Activated CD8-positive, alpha-beta memory T cell treated with anti-CD3 and anti-CD28 coated beads, Interleukin-2, amount 10 ng/mL, durations not matched to agents 7 days and 5 days (primary cell): Measurements from ENCODE around the gene TOP1. TPM values are rescaled to one million over a fixed set of nuclear protein-coding genes. Genes with fewer than 3 reads are reported as not detected.

ENCODE experiments used
- ATAC-seq: fragments of 150-1000 bp; cut with Tn5 transposase; one replicate; pipeline ENCODE4 v1.10.0; 2021; ENCODE audit warnings: moderate library complexity
- CTCF ChIA-PET: fragments of 350-600 bp; sonication (Branson Sonifier 250); formaldehyde crosslinking; loops from one replicate; lab custom pipeline; 2021; ENCODE audit warnings: antibody characterized with exemption; lab: Charles Lee
- DNase-seq: peaks from one replicate; pipeline ENCODE4 v3.0.0-alpha.2; 2020
- H3K27ac Mint-ChIP-seq: one replicate; pipeline ENCODE4 v1.8.0; 2021; ENCODE audit warnings: mild to moderate bottlenecking, mixed read lengths
- H3K27me3 Mint-ChIP-seq: one replicate; pipeline ENCODE4 v1.8.0; 2021; ENCODE audit warnings: mixed read lengths
- H3K36me3 Mint-ChIP-seq: one replicate; pipeline ENCODE4 v1.8.0; 2021; ENCODE audit warnings: mild to moderate bottlenecking, mixed read lengths
- H3K4me1 Mint-ChIP-seq: one replicate; pipeline ENCODE4 v1.8.0; 2021; ENCODE audit warnings: mixed read lengths
- H3K4me3 Mint-ChIP-seq: one replicate; pipeline ENCODE4 v1.8.0; 2021; ENCODE audit warnings: mild to moderate bottlenecking, moderate library complexity, mixed read lengths
- H3K9me3 Mint-ChIP-seq: one replicate; pipeline ENCODE4 v1.8.0; 2022; ENCODE audit warnings: low read depth, mixed read lengths
- total RNA-seq, 2 experiments: library from RNA; stranded (reverse); gene quantifications; one replicate each; pipeline ENCODE4 v1.2.3, GENCODE V29; 2021

Gene TOP1
- 10 to 100 TPM; 73.1 to 89.0 TPM for total RNA-seq

GRCh38 chr20:41028359-41029149 lies at the start of gene TOP1:
TOP1 (plus strand) TSS chr20:41028822; CDS start chr20:41029068, 246 bp downstream.
- Mint-ChIP-seq H3K27me3 (peaks cover 2% of the 10 kb centered on the region), H3K27ac (peak within 1 kb of the TSS; percentile 93), H3K36me3 (peaks cover 33% of the 10 kb centered on the region), H3K4me3 (peak within 1 kb of the TSS; percentile 85), H3K9me3 (no peaks in the 10 kb centered on the region), H3K4me1 (peaks cover 46% of the 10 kb centered on the region)
- ATAC-seq (peak; percentile 97), DNase-seq (peak; percentile 100)
- CTCF ChIA-PET: interaction anchor here (0.7 to 1.7 kb wide), 6 partner anchors 16 to 107 kb away, joined by 3 to 11 read pairs (median 4); no protein-coding TSS in a partner anchor

GRCh38 chr20:40979247-40979646 lies 49.4 kb upstream of the TOP1 start:
- CTCF ChIA-PET: interaction anchor here (1.2 to 2.1 kb wide), 3 partner anchors 10 to 116 kb away, joined by 3 to 7 read pairs (median 4); no protein-coding TSS in a partner anchor

GRCh38 chr20:40980106-40980827 lies 48.4 kb upstream of the TOP1 start:
- peak; percentile 34 for DNase-seq
- no peak overlapping the region for H3K27ac Mint-ChIP-seq
- CTCF ChIA-PET: interaction anchor here (1.2 to 2.1 kb wide), 4 partner anchors 11 to 115 kb away, joined by 3 to 7 read pairs (median 4); no protein-coding TSS in a partner anchor
- H3K4me1 Mint-ChIP-seq: peaks cover 5% of the 10 kb centered on the region
- peaks cover 25% of the 10 kb centered on the region for H3K27me3 Mint-ChIP-seq
- no peak overlapping the region for H3K4me3 Mint-ChIP-seq
- peaks cover 15% of the 10 kb centered on the region for H3K9me3 Mint-ChIP-seq
- H3K36me3 Mint-ChIP-seq: peaks cover 10% of the 10 kb centered on the region
- no peak for ATAC-seq

More at GRCh38 chr20:40979247-40979646, 49.4 kb upstream of the TOP1 start:
- DNase-seq (no peak), ATAC-seq (no peak)
- H3K4me1 Mint-ChIP-seq: peaks cover 5% of the 10 kb centered on the region
- peaks cover 15% of the 10 kb centered on the region for H3K9me3 Mint-ChIP-seq
- H3K27me3 Mint-ChIP-seq: peaks cover 34% of the 10 kb centered on the region
- H3K36me3 Mint-ChIP-seq: peaks cover 10% of the 10 kb centered on the region
- H3K27ac Mint-ChIP-seq: no peak overlapping the region
- no peak overlapping the region for H3K4me3 Mint-ChIP-seq

- Mint-ChIP-seq H3K9me3 (peaks cover 15% of the 10 kb centered on the region), H3K27ac (no peak overlapping the region), H3K4me3 (no peak overlapping the region), H3K27me3 (peaks cover 19% of the 10 kb centered on the region), H3K4me1 (peaks cover 5% of the 10 kb centered on the region), H3K36me3 (peaks cover 12% of the 10 kb centered on the region)
- DNase-seq (peak; percentile 26), ATAC-seq (no peak)
- CTCF ChIA-PET: interaction anchor here (1.2 to 2.1 kb wide), 3 partner anchors 11 to 18 kb away, joined by 3 to 7 read pairs (median 4); no protein-coding TSS in a partner anchor
These were observed 47.8 kb upstream of the TOP1 start for GRCh38 chr20:40980828-40981310.

GRCh38 chr20:40982415-40983145 lies 46.0 kb upstream of the TOP1 start:
- peak; percentile 39 for DNase-seq
- Mint-ChIP-seq H3K4me3 (no peak overlapping the region), H3K36me3 (peaks cover 8% of the 10 kb centered on the region), H3K27me3 (peaks cover 9% of the 10 kb centered on the region), H3K4me1 (peaks cover 21% of the 10 kb centered on the region), H3K9me3 (peaks cover 5% of the 10 kb centered on the region), H3K27ac (no peak overlapping the region)
- ATAC-seq: no peak
- CTCF ChIA-PET: interaction anchor here (1.2 to 1.7 kb wide), 3 partner anchors 14 to 112 kb away, joined by 3 to 9 read pairs (median 4); no protein-coding TSS in a partner anchor

- Mint-ChIP-seq H3K4me3 (no peak overlapping the region), H3K27me3 (no peaks in the 10 kb centered on the region), H3K9me3 (no peaks in the 10 kb centered on the region), H3K27ac (no peak overlapping the region), H3K36me3 (peaks cover 4% of the 10 kb centered on the region), H3K4me1 (peaks cover 29% of the 10 kb centered on the region)
- ATAC-seq: no peak
- CTCF ChIA-PET: interaction anchor here (1.1 to 5.9 kb wide), 4 partner anchors 10 to 111 kb away, joined by 3 to 27 read pairs (median 4); no protein-coding TSS in a partner anchor
- no peak for DNase-seq
These were observed 44.7 kb upstream of the TOP1 start for GRCh38 chr20:40983898-40984297.

GRCh38 chr20:40984496-40984895 lies 44.1 kb upstream of the TOP1 start:
- Mint-ChIP-seq H3K27me3 (no peaks in the 10 kb centered on the region), H3K9me3 (no peaks in the 10 kb centered on the region), H3K27ac (no peak overlapping the region), H3K4me3 (no peak overlapping the region), H3K4me1 (peaks cover 29% of the 10 kb centered on the region), H3K36me3 (peaks cover 4% of the 10 kb centered on the region)
- ATAC-seq: no peak
- DNase-seq: peak; percentile 29
- CTCF ChIA-PET: interaction anchor here (1.0 to 10.3 kb wide), 6 partner anchors 9 to 112 kb away, joined by 3 to 195 read pairs (median 4); no protein-coding TSS in a partner anchor

- Mint-ChIP-seq H3K4me3 (peak overlapping the region; percentile 26), H3K27me3 (no peaks in the 10 kb centered on the region), H3K27ac (peak overlapping the region; percentile 75), H3K9me3 (no peaks in the 10 kb centered on the region), H3K36me3 (peaks cover 4% of the 10 kb centered on the region), H3K4me1 (peaks cover 43% of the 10 kb centered on the region)
- CTCF ChIA-PET: interaction anchor here (0.9 to 10.3 kb wide), 12 partner anchors 10 to 343 kb away, joined by 3 to 195 read pairs (median 10); no protein-coding TSS in a partner anchor
- DNase-seq: peak; percentile 49
- peak; percentile 64 for ATAC-seq
These were observed 41.8 kb upstream of the TOP1 start for GRCh38 chr20:40986774-40987173.

- no peaks in the 10 kb centered on the region for H3K27me3 Mint-ChIP-seq
- CTCF ChIA-PET: interaction anchor here (0.6 to 10.3 kb wide), 45 partner anchors 8 to 349 kb away, joined by 3 to 195 read pairs (median 4); partner anchors contain the start of genes LPIN3, TOP1 and ZHX3
- H3K27ac Mint-ChIP-seq: peak overlapping the region; percentile 87
- peak; percentile 88 for DNase-seq
- H3K4me3 Mint-ChIP-seq: no peak overlapping the region
- no peaks in the 10 kb centered on the region for H3K9me3 Mint-ChIP-seq
- peak; percentile 94 for ATAC-seq
- peaks cover 2% of the 10 kb centered on the region for H3K36me3 Mint-ChIP-seq
- peaks cover 51% of the 10 kb centered on the region for H3K4me1 Mint-ChIP-seq
These were observed 38.0 kb upstream of the TOP1 start for GRCh38 chr20:40990542-40991120.

GRCh38 chr20:40991181-40991889 lies 37.3 kb upstream of the TOP1 start:
- Mint-ChIP-seq H3K27me3 (no peaks in the 10 kb centered on the region), H3K4me3 (no peak overlapping the region), H3K36me3 (peaks cover 2% of the 10 kb centered on the region), H3K27ac (peak overlapping the region; percentile 87), H3K9me3 (no peaks in the 10 kb centered on the region), H3K4me1 (peaks cover 47% of the 10 kb centered on the region)
- ATAC-seq (peak; percentile 34), DNase-seq (peak; percentile 48)
- CTCF ChIA-PET: interaction anchor here (0.6 to 10.3 kb wide), 45 partner anchors 7 to 349 kb away, joined by 3 to 195 read pairs (median 4); partner anchors contain the start of genes LPIN3 and TOP1

GRCh38 chr20:40992349-40993113 lies 36.1 kb upstream of the TOP1 start:
- CTCF ChIA-PET: interaction anchor here (0.9 to 10.3 kb wide), 14 partner anchors 10 to 181 kb away, joined by 3 to 195 read pairs (median 18); no protein-coding TSS in a partner anchor
- Mint-ChIP-seq H3K9me3 (no peaks in the 10 kb centered on the region), H3K27ac (peak overlapping the region; percentile 40), H3K4me3 (no peak overlapping the region), H3K36me3 (no peaks in the 10 kb centered on the region), H3K4me1 (peaks cover 35% of the 10 kb centered on the region), H3K27me3 (no peaks in the 10 kb centered on the region)
- DNase-seq (no peak), ATAC-seq (no peak)
